ENCODE data around the gene SAMD4A.

GRCh38 chr14:54719406-54719805, 152.5 kb downstream of the SAMD4A start:
- TF ChIP-seq TEAD4 (IDR thresholded peaks at IDR 0.05) (no peak), TAF1 (IDR thresholded peaks at IDR 0.05; ENCODE audit: low read depth) (no peak), RAD21 (IDR thresholded peaks at IDR 0.05; ENCODE audit: low read depth) (no peak), YY1 (IDR thresholded peaks at IDR 0.05; ENCODE audit: low read depth) (no peak), EP300 (IDR thresholded peaks at IDR 0.05; ENCODE audit: borderline replicate concordance) (no peak), EGR1 (IDR thresholded peaks at IDR 0.05) (no peak), CREB1 (IDR thresholded peaks at IDR 0.05; ENCODE audit: low read depth) (no peak), USF1 (IDR thresholded peaks at IDR 0.05) (no peak), REST (IDR thresholded peaks at IDR 0.05; ENCODE audit: low read depth) (no peak), FOXM1 (IDR thresholded peaks at IDR 0.05; ENCODE audit: borderline replicate concordance, low read depth) (no peak), NFIC (IDR thresholded peaks at IDR 0.05) (no peak), CEBPB (IDR thresholded peaks at IDR 0.05) (no peak), ZBTB7A (IDR thresholded peaks at IDR 0.05; ENCODE audit: low read depth) (no peak)
- TF ChIP-seq, protein P1, sequence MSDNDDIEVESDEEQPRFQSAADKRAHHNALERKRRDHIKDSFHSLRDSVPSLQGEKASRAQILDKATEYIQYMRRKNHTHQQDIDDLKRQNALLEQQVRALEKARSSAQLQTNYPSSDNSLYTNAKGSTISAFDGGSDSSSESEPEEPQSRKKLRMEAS (IDR thresholded peaks at IDR 0.05), result no peak

Measured in Ishikawa (cell line).